GDM1 (cell line): ENCODE measurements around the gene BEST3.
"Not testable (repeated sequence)": the region's sequence is repeated elsewhere in the genome, so short reads cannot be mapped to it uniquely, and the experiment has no call there.

Experiments used
- DNase-seq: peaks from one replicate; lab custom pipeline; 2025; lab: John Stamatoyannopoulos, UW

Gene BEST3

DNA sequence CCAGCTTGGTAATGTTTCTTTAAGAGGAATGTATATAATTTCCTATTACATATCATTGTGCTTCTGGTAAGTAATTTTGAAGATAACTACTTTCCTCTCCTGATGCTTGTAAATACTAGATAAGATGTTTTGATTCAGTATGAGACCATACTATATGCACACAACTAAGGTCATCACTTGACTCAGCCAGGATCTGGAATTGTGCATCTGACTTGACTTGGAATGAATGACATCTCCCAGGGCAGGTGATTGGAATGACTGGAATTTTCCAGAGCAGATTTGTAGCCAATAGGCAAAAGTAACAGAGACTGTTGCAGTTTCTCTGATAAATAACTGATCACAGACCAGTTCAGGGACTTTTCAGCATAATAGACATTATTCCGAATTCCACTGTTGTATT, 11.1 kb downstream of the BEST3 start:
- DNase-seq: no peak

DNA sequence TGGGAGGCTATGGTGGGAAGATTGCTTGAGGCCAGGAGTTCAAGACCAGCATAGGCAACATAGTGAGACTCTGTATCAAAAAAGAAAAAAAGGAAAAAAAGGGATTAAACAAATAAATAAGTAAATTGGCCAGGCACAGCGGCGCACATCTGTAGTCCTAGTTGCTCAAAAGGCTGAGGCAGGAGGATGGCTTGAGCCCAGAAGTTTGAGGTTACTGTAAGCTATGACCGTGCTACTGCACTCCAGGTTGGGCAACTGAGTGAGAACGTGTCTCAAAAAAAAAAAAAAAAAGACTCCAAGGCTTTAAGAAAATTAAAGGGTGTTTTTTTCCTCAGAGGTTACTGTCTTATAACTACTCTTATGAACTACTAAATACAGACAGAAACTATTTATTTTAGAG, 11.7 kb downstream of the BEST3 start:
- DNase-seq: no peak

- no peak for DNase-seq
These were observed 12.4 kb downstream of the BEST3 start for GRCh38 chr12:69686731-69687130.

GRCh38 chr12:69685810-69686209, 13.3 kb downstream of the BEST3 start:
- no peak for DNase-seq

GRCh38 chr12:69684466-69684865, 14.6 kb downstream of the BEST3 start:
- DNase-seq: no peak

DNA sequence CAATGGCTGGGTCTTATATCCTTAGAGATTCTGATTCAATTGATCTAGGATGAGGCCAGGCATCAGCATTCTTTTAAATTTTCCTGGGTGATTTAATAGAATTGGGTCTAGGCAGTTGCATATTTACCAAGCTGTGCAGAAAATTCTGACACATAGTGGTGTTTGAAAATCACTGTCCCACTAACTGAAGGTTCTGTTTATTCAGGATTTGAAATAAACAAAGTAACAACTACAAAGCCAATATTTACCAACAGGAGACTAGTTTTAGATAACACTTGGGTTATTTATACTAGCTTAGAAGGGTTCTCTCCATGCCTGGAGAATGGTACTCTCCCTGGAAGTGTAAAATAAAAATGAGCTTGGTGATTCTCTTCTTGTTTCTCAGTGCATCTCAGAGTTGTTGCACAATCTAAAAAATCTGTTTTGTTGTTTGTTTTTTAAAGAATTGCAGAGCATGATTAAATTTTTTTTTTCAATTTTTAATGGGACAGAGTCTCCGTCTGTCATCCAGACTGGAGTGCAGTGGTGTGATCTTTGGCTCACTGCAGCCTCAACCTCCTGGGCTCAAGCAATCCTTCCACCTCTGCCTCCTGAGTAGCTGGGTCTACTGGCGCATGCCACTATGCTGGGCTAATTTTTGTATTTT, 16.9 kb downstream of the BEST3 start:
- no peak for DNase-seq

DNA sequence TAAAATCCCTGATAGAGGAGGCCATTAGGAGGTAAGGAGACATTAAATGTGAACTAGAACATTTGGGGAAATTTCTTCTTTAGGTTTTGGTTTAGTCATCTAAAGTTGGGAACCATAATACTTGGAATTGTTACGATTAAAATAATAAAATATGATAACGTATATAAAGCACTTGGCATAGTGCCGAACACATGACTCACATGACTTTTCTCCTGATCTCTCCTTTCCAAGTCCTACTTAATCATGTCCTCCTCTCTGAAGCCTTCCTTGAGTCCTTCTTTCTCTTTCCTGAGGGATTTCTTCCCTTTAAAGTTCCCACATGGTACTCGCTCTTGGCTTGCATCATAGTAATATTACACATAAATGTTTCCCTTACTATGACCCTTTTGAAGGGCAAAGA, 20.0 kb downstream of the BEST3 start:
- no peak for DNase-seq

DNA sequence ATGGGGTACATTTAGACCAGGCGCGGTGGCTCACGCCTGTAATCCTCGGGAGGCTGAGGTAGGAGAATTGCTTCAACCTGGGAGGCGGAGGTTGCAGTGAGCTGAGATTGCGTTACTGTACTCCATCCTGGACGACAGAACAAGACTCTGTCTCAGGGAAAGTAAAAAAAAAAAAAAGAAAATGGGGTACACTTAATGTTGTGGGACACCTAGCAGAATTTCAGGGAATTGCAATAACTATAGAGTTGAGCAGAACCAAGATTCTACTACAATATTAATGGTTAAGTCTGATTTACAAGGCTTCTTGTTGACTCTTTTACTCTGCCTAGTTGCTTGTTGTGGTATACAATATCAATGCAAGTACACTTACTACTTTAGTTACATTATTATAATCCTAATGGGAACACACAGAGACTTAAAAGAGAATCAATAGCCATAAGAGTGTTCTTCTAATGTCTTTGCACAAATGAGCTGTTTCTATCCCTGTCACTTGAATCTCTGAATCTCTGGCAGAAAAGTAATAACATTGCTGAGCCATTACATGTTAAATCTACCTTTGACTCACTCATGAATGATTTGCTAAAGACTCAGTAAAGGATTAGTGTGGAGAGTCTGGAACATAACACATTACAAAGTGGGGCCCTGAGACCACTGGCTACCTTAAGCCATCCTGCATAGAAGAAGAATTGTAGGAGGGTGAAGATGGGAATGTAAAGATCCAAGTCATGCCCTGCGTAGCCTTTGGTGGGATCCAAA, 22.7 kb downstream of the BEST3 start:
- DNase-seq: no peak

DNA sequence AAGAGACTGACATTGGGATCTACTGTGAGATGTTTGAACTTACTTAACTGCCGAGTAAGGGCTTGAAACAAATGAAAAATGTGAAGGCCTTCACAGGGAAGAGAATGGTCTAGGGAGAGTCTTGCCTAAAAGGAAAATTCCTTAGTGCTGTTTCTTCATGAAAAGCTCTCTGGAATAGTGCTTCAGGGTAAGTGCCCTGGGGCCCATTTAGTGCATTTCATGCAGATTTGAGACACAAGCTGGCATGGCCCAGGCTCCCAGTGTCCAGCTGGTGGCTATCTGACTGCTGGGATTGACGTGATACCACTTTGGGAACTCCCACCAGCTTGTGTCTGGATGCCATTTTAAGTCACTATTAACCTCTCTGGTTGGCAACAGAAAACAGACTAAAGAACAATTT, 26.9 kb downstream of the BEST3 start:
- DNase-seq: no peak

DNA sequence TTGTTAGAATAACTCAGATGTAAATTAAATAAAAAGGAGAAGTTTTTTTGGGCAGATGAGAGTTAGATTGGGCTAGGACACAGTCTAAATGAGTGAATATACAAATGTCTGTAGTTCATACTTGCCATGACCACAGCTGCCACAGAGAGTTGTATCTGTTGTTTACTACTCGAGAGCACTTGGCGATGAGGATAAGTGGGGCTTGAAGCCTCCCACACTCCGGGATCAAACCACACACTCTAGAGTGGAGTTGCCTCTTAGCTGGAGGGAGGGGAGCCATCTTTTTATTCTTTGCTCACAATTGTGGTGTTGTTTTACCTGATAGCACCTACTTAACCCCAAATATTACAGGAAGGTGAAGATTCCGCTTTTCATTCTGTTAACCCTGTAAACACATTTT, 27.5 kb downstream of the BEST3 start:
- DNase-seq: no peak

DNA sequence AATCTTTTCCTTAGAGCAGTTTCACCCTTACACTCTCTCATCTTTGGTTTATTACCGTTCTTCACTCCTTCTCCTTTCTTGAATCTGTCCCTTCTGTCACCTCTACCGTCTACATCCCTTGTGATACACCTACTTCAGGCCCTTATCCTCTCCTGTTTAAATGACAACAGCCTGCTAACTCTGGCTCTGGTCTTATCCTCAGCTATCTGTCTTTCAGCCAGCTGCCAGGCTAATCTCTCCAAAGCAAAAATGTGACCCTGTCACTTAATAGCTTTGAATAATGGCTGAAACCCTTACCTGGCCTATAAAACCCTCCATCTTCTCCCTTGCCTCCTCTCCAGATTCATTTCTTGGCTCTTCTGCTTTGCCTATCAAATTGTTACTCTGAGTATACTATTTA, 32.3 kb downstream of the BEST3 start:
- DNase-seq: no peak

- DNase-seq: not testable (repeated sequence)
These were observed 34.1 kb downstream of the BEST3 start for GRCh38 chr12:69664930-69665377.

- no peak for DNase-seq
These were observed 35.4 kb downstream of the BEST3 start for GRCh38 chr12:69663726-69664125.

DNA sequence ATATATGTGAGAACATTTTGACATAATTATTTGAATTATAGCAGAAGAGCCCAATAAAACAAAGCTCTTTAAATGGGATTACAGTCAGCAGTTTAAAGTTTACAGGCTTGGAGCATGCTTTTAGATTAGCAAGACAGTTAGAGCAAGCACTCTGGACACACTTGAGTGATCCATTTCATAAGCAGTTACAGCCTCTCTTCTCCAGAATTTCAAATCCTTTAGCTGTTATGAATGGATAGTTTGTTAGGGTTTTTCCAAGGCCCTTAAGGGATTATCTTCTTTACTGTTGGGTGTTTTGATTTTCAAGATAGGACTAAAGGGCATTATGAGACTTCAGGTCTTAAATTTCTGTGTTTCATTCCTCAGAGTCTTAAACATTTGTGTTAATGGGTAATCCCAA, 36.3 kb downstream of the BEST3 start:
- DNase-seq: no peak

DNA sequence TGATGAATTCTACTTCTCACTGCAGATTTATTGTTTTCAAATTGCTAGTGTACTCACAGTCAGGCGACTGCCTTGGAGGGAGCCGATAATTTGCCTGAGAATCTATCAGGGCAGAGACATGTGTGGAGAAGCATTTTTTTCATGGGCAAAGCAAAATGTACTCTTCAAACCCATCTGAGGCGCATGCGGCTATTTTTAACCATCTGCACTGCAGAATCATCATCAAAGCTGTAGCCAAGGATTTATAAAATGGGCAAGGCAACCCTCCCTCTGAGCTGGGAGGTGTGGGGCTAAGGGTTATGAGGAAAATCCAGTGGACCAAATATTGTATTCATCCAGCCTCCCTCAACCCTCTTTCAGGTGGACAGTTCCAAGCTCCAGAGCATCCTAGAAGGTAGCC, 37.7 kb downstream of the BEST3 start:
- no peak for DNase-seq

DNA sequence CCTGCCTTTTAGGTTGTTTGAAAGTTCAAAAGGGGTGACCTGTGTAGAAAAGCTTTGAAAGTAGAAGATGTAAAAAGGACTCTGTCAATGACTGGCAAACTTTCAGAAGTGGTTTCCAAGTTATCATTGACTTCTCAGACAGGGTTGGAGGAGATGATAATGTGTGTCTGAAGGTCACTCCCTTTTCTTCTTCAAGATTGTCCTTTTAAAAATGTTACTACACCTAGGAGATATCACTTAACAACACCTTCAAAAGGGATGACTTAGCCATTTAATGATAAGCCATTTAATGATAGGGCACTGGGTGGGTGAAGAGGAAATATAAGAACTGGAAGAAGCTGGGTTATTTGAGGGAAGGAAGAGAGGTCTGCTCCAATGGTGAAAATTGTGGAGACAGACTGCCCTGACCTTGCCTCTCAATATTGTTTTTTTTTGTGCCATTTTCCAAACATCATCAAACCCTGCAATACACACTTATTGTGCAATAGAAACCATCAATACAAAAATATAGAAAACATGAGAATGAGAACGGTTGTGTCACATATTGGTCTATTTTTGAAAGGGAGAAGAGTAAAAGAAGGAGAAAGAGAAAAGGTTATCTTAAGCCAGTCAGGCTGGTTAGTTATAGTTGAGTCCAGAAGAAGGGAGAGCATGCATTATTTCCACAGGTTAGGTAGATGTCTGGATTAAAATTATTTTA, 38.8 kb downstream of the BEST3 start:
- no peak for DNase-seq

DNA sequence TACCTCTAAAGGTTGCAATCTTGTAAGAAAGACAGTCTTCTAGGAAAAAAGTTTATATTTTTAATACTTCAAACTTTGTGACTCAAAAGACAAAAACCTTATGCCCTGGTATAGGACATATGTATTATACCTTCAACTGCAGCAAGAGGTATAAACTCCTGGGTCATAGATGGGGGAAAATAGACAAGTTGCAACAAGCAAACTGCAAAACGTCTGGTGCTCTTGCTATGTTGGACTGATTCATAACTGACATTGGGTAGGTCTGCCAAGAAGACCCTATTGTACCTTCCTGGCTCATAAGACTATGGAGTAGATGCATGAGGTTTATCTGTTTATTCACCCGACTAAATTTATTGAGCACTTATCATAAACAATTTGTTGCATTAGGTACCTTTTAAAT, 40.9 kb downstream of the BEST3 start:
- DNase-seq: no peak

- DNase-seq: no peak
These were observed 41.5 kb downstream of the BEST3 start for GRCh38 chr12:69657376-69658137.

DNA sequence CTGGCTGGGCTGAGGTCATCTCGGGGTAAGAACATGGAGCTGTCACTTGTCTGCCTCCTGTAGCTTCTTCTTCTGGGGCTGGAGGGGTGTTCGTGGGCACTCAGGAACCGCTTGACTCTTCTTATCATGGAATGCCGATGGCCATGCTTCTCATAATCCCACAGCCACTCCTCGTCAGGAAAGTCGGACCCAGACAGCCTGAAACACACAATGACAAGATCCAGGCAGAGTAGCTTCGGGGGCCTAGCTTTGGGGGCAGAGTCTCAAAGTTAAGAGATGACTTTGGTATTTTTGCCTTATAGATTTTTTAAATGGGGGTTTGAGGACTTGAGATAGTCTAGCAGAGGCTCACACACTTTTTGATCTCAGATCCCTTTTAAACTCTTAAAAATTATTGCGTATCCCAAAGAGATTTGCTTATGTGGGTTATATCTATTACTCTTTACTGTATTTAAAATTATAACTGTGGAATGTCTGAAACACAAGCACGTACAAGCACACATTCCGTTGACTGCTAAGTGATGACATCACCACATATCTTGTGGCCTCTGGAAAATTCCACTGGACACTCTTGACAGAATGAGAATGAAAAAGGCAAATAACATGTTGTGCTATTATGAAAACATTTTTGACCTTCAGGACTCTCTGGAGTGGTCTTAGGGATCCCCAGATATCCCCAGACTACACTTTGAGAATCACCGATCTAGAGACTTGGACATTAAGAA, 43.3 kb downstream of the BEST3 start:
- no peak for DNase-seq

DNA sequence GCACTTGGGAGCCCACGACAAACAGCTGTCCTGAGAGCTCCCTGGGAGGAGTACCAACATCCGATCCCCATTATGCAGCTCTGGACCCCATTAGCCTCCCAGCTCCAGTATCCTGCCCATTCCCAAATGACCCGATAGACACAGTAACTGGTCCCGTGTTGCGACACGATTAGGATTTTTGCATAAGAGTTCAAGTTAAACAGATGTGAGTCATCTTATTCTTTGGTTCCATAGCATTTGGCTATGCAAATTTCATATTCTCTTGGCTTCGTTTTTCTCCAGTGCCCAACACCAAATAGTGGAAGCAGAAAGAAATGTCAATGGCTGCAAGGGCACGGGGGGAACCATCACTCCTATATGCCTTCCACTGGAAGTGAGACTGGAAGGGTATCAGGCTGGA, 45.4 kb downstream of the BEST3 start:
- DNase-seq: no peak

DNA sequence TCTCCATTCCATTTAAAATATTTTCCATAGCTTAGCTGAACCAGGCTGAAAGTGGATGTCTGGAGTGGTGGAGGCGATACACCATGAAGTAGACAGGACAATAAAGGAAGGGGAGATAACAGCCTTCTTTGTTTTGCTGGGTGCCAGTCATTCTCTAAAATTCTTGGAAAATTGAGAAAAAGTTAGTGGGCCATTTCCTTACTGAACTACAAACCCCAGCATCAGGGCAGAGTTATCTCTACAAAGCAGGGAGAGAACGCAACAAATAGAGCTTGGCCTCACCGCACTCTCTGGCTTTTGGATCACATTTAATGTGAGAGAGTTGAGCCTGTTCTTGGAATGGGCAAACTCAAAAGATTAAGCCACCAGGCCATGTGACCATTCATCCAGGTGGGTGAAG, 47.2 kb downstream of the BEST3 start:
- no peak for DNase-seq

DNA sequence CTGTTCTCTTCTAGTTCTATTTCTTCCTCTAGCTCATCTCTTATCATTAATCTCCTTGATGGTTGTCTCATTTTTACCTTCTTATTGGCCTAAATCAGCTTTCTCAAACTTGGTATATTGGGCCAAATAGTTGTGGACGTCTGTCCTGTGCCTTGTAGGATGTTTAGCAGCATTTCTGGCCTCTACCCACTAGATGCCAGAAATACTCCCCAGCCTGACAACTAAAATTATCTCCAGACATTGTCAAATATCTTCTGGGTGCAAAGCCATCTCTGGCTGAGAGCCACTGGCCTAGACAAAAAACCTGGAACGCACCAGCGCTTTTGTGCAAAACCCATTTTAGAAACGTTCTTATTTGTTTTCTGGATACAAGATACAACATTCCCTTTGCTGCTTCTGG, 49.6 kb downstream of the BEST3 start:
- no peak for DNase-seq
